NCI-H2107 treated with DMSO at 0.1 percent for 48 hours (cell line): ENCODE data around the gene TBC1D16.
"Not testable (repeated sequence)": the region's sequence is repeated elsewhere in the genome, so short reads cannot be mapped to it uniquely, and the experiment has no call there.

ENCODE experiments used
- DNase-seq: peaks from one replicate; lab custom pipeline; 2025; ENCODE audit not compliant: unreplicated experiment; lab: John Stamatoyannopoulos, UW

TBC1D16 gene

DNA sequence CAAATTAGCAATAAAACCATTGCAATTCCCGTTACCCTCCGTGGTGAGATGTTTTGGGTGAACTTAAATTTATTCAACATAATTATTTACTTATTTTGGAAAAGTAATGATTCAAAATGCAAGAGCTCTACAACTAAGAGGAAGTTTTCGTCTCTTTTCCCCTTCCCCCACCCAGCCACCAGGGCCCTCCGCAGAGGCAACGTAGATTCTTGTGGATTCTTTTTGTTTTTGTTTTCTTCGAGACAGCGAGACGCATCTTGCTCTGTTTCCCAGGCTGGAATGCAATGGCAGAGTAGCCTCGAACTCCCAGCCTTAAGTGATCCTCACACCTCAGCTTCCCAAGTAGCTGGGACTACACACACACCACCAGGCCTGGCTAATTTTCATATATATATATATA, 19.9 kb upstream of the TBC1D16 start:
- DNase-seq, result no peak

DNA sequence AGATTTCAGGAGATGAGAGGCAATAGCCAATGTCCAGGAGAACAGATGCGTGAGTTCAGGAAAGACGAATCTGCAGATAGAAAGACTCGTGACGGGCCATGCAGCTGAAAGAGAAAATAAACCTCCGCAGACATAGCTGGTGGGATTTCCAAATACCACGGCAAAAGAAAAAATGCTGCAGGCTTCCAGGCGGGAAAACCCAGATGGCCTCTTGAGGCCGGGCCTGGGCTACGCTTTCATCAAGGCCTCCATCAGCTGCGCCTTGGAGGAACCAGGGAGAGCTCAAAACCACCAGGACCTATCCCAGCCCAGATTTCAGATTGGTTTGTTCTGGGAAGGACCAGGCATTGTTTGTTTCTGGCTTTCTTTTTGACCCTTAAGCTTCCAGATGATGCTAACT, 17.4 kb upstream of the TBC1D16 start:
- no peak for DNase-seq

- DNase-seq, result no peak
These were observed 16.0 kb upstream of the TBC1D16 start for GRCh38 chr17:80051681-80052080.

GRCh38 chr17:80050706-80051105, 15.0 kb upstream of the TBC1D16 start:
- DNase-seq, result no peak

- DNase-seq, result no peak
These were observed 14.3 kb upstream of the TBC1D16 start for GRCh38 chr17:80049986-80050385.

- peak; percentile 40 for DNase-seq
These were observed 11.5 kb upstream of the TBC1D16 start for GRCh38 chr17:80047176-80047575.

- not testable (repeated sequence) for DNase-seq
These were observed 11.0 kb upstream of the TBC1D16 start for GRCh38 chr17:80046709-80047108.

- peak; percentile 63 for DNase-seq
These were observed 10.0 kb upstream of the TBC1D16 start for GRCh38 chr17:80045703-80046102.

GRCh38 chr17:80043963-80044362, 8.3 kb upstream of the TBC1D16 start:
- DNase-seq, result no peak

DNA sequence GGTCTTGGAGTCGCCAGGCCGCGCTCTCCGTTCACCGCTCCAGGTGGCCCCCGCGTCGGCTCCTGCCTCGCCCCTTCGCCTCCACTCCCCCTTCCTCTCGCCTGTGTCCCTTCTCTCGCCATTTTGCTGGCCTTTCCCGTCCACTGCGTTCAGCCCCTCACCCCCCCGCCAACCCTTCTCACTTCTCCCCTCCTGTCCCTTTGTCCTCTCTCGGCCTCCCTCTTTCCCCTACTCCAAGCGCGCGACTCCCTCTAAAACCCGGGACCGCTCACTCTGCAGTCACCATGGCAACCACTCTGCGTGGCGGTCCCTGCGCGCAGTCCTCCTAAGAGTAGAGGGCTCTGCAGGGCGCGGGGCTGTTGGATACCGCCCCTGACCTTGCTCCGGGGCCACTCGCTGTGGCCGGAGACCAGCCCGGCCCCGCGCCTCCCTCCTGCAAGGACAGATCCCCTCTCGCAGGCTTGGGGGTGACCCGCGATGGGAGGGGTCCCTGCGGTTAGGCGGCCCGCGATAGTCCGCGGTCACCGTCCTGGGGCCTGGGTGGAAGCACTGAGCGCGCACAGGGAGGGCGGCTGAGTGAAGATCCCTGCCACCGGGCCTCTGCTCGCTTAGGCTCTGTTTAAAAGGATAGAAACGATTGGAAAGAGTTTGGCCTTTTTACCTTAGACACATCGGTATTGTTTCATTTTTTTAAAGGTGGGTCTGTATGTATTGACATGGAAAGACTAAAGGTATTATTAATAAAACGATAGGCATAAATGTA, 1.2 kb upstream of the TBC1D16 start:
- no peak for DNase-seq

DNA sequence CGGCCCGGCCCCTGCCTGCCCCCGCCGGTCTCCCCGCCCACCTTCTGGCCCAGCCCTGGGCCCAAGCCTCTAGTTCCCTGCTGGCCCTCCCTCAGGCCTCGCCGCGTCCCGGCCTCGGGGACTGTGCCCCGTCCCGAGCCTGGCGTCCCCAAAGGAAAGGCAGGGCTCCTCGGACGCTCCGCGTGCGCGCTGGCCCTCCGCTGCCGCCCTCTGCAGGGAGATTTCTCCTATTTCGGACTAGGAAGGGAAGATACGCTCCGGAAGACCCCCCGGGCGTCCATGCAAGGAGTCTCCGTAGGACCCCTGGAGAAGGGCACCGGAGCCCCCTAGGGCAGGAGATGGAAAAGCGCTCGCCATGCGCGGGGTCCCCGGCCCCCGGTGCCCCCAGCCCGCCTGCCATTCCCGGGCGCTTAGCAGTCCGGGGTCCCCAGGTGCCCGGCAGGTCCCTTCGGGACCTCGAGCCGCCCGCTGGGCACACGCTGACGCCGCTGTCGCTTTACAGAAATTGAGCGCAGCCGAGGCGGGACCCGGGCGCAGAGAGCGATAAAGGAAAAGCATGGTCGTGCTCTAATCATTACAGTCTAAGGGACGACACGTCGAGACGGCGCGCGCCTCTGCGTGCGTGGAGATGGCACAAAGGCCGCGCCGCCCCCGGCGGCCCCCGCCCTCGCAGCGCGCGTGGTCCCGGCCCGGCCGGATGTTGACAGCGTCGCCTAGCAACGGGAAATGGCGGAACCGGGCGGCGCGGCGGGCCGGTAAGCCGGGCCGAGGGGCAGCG, 454 bp upstream of the TBC1D16 start, which contains the start of gene CCDC40:
Gene CCDC40 (plus strand): TSS at position 706 of the 778 bp plus-strand sequence. CDS start 21 bp downstream, at position 727.
- DNase-seq, result peak; percentile 31

DNA sequence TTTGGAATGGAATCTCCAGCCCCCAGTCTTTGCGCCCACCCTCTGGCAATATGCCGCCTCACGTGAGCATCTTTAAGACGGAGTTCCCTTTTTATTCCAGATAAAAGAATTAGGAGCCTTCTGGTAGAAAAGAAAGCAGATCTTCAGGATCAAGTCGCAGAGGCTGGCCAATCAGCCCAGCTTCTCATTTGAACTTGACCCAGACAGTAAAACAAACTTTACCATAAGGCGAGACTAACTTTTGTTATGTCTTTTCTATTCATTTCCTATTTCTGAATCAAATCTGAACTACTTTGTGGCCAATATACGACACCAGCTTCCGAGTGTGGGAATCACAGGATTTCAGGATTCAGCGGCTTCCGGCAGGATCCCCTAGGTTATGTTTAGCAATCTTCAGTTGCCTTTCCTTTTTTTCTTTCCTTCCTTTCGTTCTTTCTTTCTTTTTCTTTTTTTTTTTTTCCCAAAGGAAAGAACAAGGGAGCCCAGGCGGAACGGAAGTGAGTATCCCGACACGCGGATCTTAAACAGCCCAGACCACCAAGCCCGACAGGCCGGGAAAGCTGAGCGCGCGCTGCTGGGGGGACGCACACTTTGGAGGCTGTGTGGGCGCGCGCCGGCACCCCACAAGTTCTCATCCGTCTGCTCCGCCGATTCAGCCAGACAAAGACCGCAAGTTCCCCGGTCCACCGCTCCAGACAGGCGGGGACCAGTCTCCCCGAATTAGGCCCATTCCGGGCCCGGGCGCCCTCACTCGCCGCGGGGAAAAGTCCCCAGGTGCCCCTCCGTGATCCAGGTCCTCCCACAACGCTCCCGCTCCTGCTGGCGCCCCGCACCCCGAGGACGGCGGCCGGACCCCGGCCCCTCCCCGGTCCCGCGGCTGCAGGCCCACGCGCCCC, 633 bp downstream of the TBC1D16 start:
- no peak for DNase-seq

GRCh38 chr17:80033840-80034239, 1.8 kb downstream of the TBC1D16 start:
- DNase-seq, result no peak

DNA sequence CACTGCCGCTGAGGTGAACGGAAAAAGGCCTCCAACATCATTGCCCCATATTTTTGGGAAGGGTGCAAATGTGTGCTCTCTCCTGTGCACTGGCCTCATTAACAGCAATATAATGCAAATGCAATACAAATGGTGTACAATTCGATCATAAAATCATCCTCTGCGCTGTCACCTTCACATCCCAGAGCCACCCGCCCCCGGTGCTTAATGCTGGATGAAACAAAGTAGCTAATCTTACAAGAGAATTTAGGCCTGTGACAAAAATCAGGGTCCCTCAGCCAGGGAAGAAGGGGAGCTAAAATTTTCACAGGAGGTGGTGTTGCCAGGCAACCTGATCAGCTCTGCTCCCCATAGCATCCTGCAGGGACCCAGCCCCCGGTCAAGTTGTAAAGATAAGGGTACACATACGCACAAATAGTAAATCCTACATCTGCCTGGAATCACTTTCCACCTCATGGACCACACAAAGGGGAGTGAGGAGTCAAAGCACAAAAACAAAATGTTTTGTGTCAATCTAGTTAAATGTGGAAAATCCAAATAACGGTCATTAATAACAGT, 3.0 kb downstream of the TBC1D16 start:
- no peak for DNase-seq

- no peak for DNase-seq
These were observed 3.8 kb downstream of the TBC1D16 start for GRCh38 chr17:80031691-80032430.

- peak; percentile 90 for DNase-seq
These were observed 4.8 kb downstream of the TBC1D16 start for GRCh38 chr17:80030730-80031410.

DNA sequence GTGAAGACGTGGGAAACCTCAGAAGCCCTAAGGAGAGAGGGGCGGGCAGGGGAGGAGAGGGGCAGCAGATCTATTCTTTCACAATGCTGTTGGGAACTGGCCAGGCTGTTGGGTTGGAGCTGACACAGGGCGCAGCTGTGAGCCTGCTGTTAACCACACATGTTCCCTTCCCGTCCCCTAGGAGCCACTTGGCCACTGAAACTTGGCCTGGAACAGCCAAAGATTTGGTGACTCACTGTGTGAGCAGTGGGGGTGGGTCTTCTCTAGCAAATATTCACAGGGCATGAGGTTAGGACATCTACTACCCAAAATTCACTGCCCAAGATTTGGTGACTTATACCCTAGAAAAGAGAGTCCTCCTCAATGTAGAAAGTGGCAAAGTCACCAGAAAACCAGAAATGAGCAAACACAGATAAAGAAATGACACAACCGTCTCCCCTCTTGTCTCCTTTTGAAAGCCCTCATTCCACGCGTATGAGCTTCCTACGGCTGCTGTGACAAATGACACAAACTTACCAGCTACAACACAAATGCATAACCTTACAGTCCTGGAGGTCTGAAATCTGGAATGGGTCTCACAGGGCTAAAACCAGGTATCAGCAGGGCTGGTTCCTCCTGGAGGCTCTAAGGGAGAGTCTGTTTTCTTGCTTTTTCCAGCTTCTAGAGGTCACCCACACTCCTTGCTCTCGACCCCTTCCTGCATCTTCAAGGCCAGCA, 6.3 kb downstream of the TBC1D16 start:
- DNase-seq, result peak; percentile 68

DNA sequence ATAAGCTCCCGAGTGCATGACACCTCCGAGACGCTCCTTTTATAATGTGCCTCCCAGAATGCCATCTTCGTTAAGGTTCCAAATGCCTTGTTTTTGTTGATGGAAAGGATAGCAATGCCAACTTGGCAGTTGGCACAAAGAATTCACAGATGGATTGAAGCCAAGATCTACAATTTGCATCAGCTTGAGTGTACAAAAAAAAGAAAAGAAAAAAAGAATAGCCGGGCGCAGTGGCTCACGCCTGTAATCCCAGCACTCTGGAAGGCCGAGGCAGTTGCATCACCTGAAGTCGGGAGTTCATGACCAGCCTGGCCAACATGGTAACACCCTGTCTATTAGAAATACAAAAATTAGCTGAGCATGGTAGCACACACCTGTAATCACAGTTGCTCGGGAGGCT, 7.6 kb downstream of the TBC1D16 start:
- peak; percentile 38 for DNase-seq

GRCh38 chr17:80027043-80027435, 8.6 kb downstream of the TBC1D16 start:
- no peak for DNase-seq
